Measurements from ENCODE around the gene USH1C.

- TF ChIP-seq CTCF (conservative IDR thresholded peaks at IDR 0.05): no peak
- no peak for TF ChIP-seq ZFX (IDR thresholded peaks at IDR 0.05)
Observed at GRCh38 chr11:17515443-17516176, 28.6 kb downstream of the USH1C start.

All from C4-2B (cell line).